IPS DF 6.9 (cell line): ENCODE measurements around the gene BIRC6.
"Not testable (repeated sequence)": the region's sequence is repeated elsewhere in the genome, so short reads cannot be mapped to it uniquely, and the experiment has no call there.

Source experiments
- DNase-seq: peaks from one replicate; pipeline ENCODE4 v3.0.0-alpha.2; 2013; ENCODE audit warnings: low read depth, low spot score
- H3K27ac ChIP-seq: one replicate; pipeline ENCODE4 v1.5.1; 2013; ENCODE audit warnings: low read length, control low read depth
- H3K27me3 ChIP-seq: 2 replicates; pipeline ENCODE4 v1.6.1; 2013; ENCODE audit warnings: mild to moderate bottlenecking, low read length; ENCODE audit not compliant: control insufficient read depth, insufficient read depth
- H3K36me3 ChIP-seq: 2 replicates; pipeline ENCODE4 v1.6.1; 2013; ENCODE audit warnings: low read length; ENCODE audit not compliant: control insufficient read depth, insufficient read depth
- H3K4me1 ChIP-seq: 2 replicates; pipeline ENCODE4 v1.6.1; 2013; ENCODE audit warnings: low read length; ENCODE audit not compliant: control insufficient read depth, insufficient read depth
- H3K4me3 ChIP-seq: 2 replicates; pipeline ENCODE4 v1.5.1; 2013; ENCODE audit warnings: mild to moderate bottlenecking, low read length
- H3K9me3 ChIP-seq: 2 replicates; pipeline ENCODE4 v1.6.1; 2013; ENCODE audit warnings: low read length, inconsistent platforms; ENCODE audit not compliant: control insufficient read depth, insufficient read depth
- WGBS: extraction: QIAGEN DNeasy Blood & Tissue Kit; methylation state at CpG from one replicate; pipeline ENCODE4 v1.1.7; 2013; ENCODE audit warnings: mixed read lengths, missing lambda C conversion rate; ENCODE audit not compliant: insufficient read length, insufficient coverage; 5-methylcytosine and 5-hydroxymethylcytosine counted together

BIRC6 gene

GRCh38 chr2:32626639-32627221, 269.9 kb downstream of the BIRC6 start:
- Histone ChIP-seq H3K9me3 (no peaks in the 10 kb centered on the region), H3K36me3 (no peaks in the 10 kb centered on the region), H3K4me3 (no peak overlapping the region), H3K27me3 (no peaks in the 10 kb centered on the region), H3K4me1 (no peaks in the 10 kb centered on the region), H3K27ac (no peak overlapping the region)
- DNase-seq: no peak
- WGBS: no CpG with 5 or more reads among the region's 13 CpGs

DNA sequence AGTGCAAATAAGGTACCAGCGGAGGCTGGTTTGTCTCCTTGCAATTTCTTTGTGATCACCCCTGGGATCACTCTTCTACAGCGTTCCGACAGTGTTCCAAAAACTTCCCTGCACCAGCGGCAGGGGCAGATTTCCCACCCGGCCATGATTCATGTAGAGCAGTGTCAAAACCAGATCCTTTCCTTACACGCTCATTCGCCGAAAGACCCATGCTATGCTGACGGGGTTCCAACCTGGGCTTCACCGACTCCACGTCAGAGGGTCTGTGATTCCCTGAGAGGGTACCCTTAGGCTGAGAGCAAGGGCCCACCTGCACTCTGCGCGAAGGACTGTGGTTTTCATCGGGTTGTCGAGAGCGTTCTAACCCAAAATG, 270.6 kb downstream of the BIRC6 start:
- WGBS: no CpG with 5 or more reads among the region's 16 CpGs
- no peaks in the 10 kb centered on the region for H3K9me3 ChIP-seq
- DNase-seq: peak; percentile 25
- H3K27ac ChIP-seq: no peak overlapping the region
- H3K4me1 ChIP-seq: no peaks in the 10 kb centered on the region
- no peaks in the 10 kb centered on the region for H3K36me3 ChIP-seq
- H3K4me3 ChIP-seq: peak overlapping the region; percentile 75; the same call in 1 of the 2 replicates
- no peaks in the 10 kb centered on the region for H3K27me3 ChIP-seq

DNA sequence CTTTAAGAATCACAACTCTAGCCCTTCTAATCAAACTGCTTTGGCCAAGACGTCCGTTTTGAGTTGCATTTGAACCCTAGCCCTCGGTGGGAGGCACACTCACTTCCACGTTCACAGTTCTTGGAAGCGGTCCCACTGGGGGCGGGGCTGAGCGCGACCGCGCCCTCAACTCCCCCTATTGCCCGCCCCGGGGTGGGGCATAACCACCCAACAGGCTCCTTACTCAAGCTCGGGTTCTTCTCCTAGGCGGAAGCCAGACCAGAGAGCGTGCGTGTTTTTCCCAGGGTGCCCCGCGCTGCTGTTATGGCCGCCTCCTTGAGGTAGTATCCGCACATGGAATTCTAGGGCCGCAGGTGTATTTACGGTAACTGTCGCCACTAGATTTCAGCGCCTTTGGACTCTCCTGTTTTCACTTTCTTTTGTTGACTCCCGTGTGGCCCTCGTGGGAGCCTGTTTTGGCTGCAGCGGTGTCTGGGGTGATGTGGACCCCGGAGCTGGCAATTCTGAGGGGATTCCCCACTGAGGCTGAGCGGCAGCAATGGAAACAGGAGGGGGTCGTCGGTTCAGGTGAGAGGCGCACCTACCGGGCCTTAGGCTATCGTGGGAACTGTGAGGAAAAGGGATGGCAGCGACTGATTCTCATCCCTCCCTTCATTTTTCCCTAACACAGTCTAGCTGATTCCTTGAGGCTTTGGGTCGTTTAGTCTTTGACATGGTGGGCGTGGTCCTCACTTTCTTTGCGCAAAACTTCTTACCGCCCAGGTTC, 271.2 kb downstream of the BIRC6 start, which contains the start of gene TTC27:
Gene TTC27, plus strand, starts transcription at position 237 of the 766 bp plus-strand sequence. Its CDS starts 243 bp downstream, at position 480.
- Histone ChIP-seq H3K9me3 (no peaks in the 10 kb centered on the region), H3K36me3 (no peaks in the 10 kb centered on the region), H3K4me3 (peak within 1 kb of the TSS; percentile 75), H3K27ac (no peak within 1 kb of the TSS), H3K27me3 (no peaks in the 10 kb centered on the region), H3K4me1 (no peaks in the 10 kb centered on the region)
- no CpG with 5 or more reads among the region's 39 CpGs for WGBS
- peak; percentile 79 for DNase-seq

GRCh38 chr2:32632089-32632488, 275.3 kb downstream of the BIRC6 start:
- H3K27ac ChIP-seq: no peak overlapping the region
- no peaks in the 10 kb centered on the region for H3K4me1 ChIP-seq
- DNase-seq: no peak
- H3K4me3 ChIP-seq: no peak overlapping the region
- H3K36me3 ChIP-seq: no peaks in the 10 kb centered on the region
- H3K9me3 ChIP-seq: no peaks in the 10 kb centered on the region
- H3K27me3 ChIP-seq: no peaks in the 10 kb centered on the region
- WGBS: no CpG with 5 or more reads among the region's 5 CpGs

- DNase-seq: no peak
- no peak overlapping the region for H3K4me3 ChIP-seq
- H3K4me1 ChIP-seq: no peaks in the 10 kb centered on the region
These were observed 276.2 kb downstream of the BIRC6 start for GRCh38 chr2:32633040-32633439.

DNA sequence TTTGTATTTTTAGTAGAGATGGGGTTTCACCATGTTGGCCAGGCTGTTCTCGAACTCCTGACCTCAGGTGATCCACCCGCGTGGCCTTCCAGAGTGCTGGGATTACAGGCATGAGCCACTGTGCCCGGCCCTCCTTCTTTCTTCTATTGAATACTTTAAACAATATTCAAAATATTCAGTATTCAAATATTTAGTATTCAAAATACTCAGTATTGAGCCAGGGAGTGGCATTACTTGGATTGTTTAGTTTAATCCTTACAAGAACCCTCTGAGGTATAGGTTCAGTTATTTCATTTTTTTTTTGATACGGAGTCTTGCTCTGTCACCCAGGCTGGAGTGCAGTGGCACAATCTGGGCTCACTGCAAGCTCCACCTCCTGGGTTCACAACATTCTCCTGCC, 281.7 kb downstream of the BIRC6 start:
- not testable (repeated sequence) for H3K27ac ChIP-seq, H3K4me1 ChIP-seq, H3K27me3 ChIP-seq, DNase-seq, H3K9me3 ChIP-seq, H3K36me3 ChIP-seq, H3K4me3 ChIP-seq
- no CpG with 5 or more reads among the region's 5 CpGs for WGBS

More at GRCh38 chr2:32633040-32633439, 276.2 kb downstream of the BIRC6 start:
- H3K27ac ChIP-seq: no peak overlapping the region
- WGBS: no CpG with 5 or more reads among the region's 3 CpGs
- H3K27me3 ChIP-seq: no peaks in the 10 kb centered on the region
- H3K36me3 ChIP-seq: no peaks in the 10 kb centered on the region
- no peaks in the 10 kb centered on the region for H3K9me3 ChIP-seq

DNA sequence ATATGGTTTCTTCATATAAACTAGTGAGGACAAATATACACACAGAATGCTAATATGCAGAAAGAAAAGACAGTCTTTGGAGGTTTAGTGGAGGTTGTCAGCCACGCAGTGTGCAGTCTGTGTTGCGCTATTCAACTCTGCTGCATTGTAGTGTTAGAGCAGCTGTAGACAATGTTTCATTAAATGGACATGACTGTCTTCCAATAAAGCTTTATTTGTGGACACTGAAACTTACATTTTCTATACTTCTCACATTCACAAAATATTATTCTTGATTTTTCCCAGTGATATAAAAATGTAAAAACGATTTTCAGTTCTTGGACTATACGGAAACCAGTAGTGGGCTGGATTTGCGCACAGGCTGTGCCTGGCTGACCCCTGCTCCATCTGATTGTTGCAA, 284.4 kb downstream of the BIRC6 start:
- Histone ChIP-seq H3K4me1 (no peaks in the 10 kb centered on the region), H3K36me3 (0 out of 2 replicates have a peak, but pooled peaks cover 3% of the 10 kb centered on the region), H3K27ac (no peak overlapping the region), H3K4me3 (no peak overlapping the region), H3K9me3 (no peaks in the 10 kb centered on the region), H3K27me3 (no peaks in the 10 kb centered on the region)
- DNase-seq: no peak
- no CpG with 5 or more reads among the region's 5 CpGs for WGBS

- no CpG with 5 or more reads among the region's 5 CpGs for WGBS
These were observed 290.4 kb downstream of the BIRC6 start for GRCh38 chr2:32647180-32647651.

GRCh38 chr2:32652555-32653209, 295.9 kb downstream of the BIRC6 start:
- Histone ChIP-seq H3K4me3 (no peak overlapping the region), H3K27ac (no peak overlapping the region), H3K9me3 (no peaks in the 10 kb centered on the region), H3K4me1 (no peaks in the 10 kb centered on the region), H3K27me3 (no peaks in the 10 kb centered on the region), H3K36me3 (no peaks in the 10 kb centered on the region; the same call in 1 of the 2 replicates)
- no CpG with 5 or more reads among the region's 7 CpGs for WGBS
- DNase-seq: no peak

More at GRCh38 chr2:32647180-32647651, 290.4 kb downstream of the BIRC6 start:
- H3K9me3 ChIP-seq: no peaks in the 10 kb centered on the region
- H3K27ac ChIP-seq: no peak overlapping the region
- no peaks in the 10 kb centered on the region for H3K27me3 ChIP-seq
- no peak for DNase-seq
- no peak overlapping the region for H3K4me3 ChIP-seq
- H3K36me3 ChIP-seq: no peaks in the 10 kb centered on the region
- H3K4me1 ChIP-seq: no peaks in the 10 kb centered on the region

GRCh38 chr2:32656069-32656468, 299.2 kb downstream of the BIRC6 start:
- Histone ChIP-seq H3K36me3 (no peaks in the 10 kb centered on the region; the same call in 1 of the 2 replicates), H3K9me3 (no peaks in the 10 kb centered on the region), H3K27ac (no peak overlapping the region), H3K4me1 (no peaks in the 10 kb centered on the region), H3K27me3 (no peaks in the 10 kb centered on the region), H3K4me3 (no peak overlapping the region)
- no peak for DNase-seq
- no CpG with 5 or more reads among the region's 3 CpGs for WGBS
